HCT116 (cell line): ENCODE measurements around the gene GIGYF1. TPM values are rescaled to one million over a fixed set of nuclear protein-coding genes. Genes with fewer than 3 reads are reported as not detected.

Experiments used
- ATAC-seq: fragments of 200-7000 bp; cut with Tn5 transposase; 2 replicates; pipeline ENCODE4 v1.9.1; 2020; ENCODE audit warnings: mild to moderate bottlenecking, moderate library complexity
- BruUV-seq: library from RNA; stranded (reverse); fragments of 400-500 nt; replicated peaks from 2 replicates; lab custom pipeline; 2021; lab: Mats Ljungman, UMichigan
- CTCF ChIA-PET: fragments of 300-600 bp; sonication (Branson Sonifier 250); formaldehyde crosslinking; loops from one replicate; lab custom pipeline; 2021; ENCODE audit warnings: antibody characterized with exemption; lab: Charles Lee
- POLR2A ChIA-PET: fragments of 300-600, 350-600 bp; sonication (Branson Sonifier 250); formaldehyde crosslinking; loops from one replicate; lab custom pipeline; 2021; ENCODE audit warnings: antibody characterized with exemption; lab: Charles Lee
- RAD21 ChIA-PET, 2 experiments: fragments of 300-600 bp; sonication (Branson Sonifier 250); formaldehyde crosslinking; loops; one replicate each; lab custom pipeline; 2023; ENCODE audit warnings: low total read pairs in 2 of 2; ENCODE audit not compliant: uncharacterized antibody in 2 of 2, unreplicated experiment in 2 of 2, low non-redundant PET in 1 of 2; lab: Charles Lee
- DNase-seq: peaks from one replicate; pipeline ENCODE4 v3.0.0-alpha.2; 2010; ENCODE audit warnings: low read depth, low spot score
- H2AFZ ChIP-seq: fragments of 200-600 bp; shearing (Covaris generic), sonication (generic); 2 replicates; pipeline ENCODE4 v1.6.1; 2017; ENCODE audit warnings: low read depth, mixed run types, mixed read lengths, antibody characterized with exemption, low read length; ENCODE audit not compliant: poor library complexity, severe bottlenecking
- H3K27ac ChIP-seq: 2 replicates; pipeline ENCODE4 v1.5.1; 2012; ENCODE audit warnings: low read depth, low read length
- H3K27me3 ChIP-seq: fragments of 200-600 bp; sonication (generic); 2 replicates; pipeline ENCODE4 v1.6.1; 2016; ENCODE audit warnings: mixed run types, low read length, mixed read lengths; ENCODE audit not compliant: insufficient read depth
- H3K36me3 ChIP-seq, 2 experiments: fragments of 200-500 bp in 1 of 2; fragments of 200-600 bp in 1 of 2; sonication (Bioruptor generic) in 1 of 2; sonication (generic) in 1 of 2; 2 replicates each; pipeline versions ENCODE4 v1.5.1 to v1.6.1; 2014 to 2016; ENCODE audit warnings: low read length in 2 of 2, inconsistent platforms in 1 of 2, mixed read lengths in 1 of 2, mixed run types in 1 of 2; ENCODE audit not compliant: insufficient read depth in 2 of 2, control insufficient read depth in 1 of 2
- H3K4me1 ChIP-seq, 2 experiments: fragments of 200-600 bp in 1 of 2; sonication (generic) in 1 of 2; 2 replicates each; pipeline versions ENCODE4 v1.5.1 to v1.6.1; 2012 to 2017; ENCODE audit warnings: low read length in 2 of 2, inconsistent platforms in 1 of 2, mild to moderate bottlenecking in 1 of 2, mixed read lengths in 1 of 2, mixed run types in 1 of 2, moderate library complexity in 1 of 2; ENCODE audit not compliant: insufficient read depth in 2 of 2, control insufficient read depth in 1 of 2
- H3K4me2 ChIP-seq: fragments of 200-600 bp; sonication (generic); 2 replicates; pipeline ENCODE4 v1.6.1; 2017; ENCODE audit warnings: mixed run types, low read length, mixed read lengths
- H3K4me3 ChIP-seq, 2 experiments: fragments of 200-600 bp in 1 of 2; sonication (generic) in 1 of 2; replicated peaks in 1 of 2; 2 replicates each; pipeline ENCODE4 v1.5.1; 2011 to 2016; ENCODE audit warnings: low read length in 2 of 2, control low read depth in 1 of 2, low read depth in 1 of 2, mild to moderate bottlenecking in 1 of 2, mixed read lengths in 1 of 2, mixed run types in 1 of 2
- H3K79me2 ChIP-seq: fragments of 200-600 bp; sonication (generic); 2 replicates; pipeline ENCODE4 v1.6.1; 2017; ENCODE audit warnings: mild to moderate bottlenecking, mixed run types, low read length, moderate library complexity, mixed read lengths; ENCODE audit not compliant: insufficient read depth
- H3K9ac ChIP-seq: fragments of 200-600 bp; sonication (generic); 2 replicates; pipeline ENCODE4 v1.6.1; 2016; ENCODE audit warnings: low read length, mixed read lengths
- H3K9me2 ChIP-seq: fragments of 200-600 bp; sonication (generic), shearing (Covaris generic); 2 replicates; pipeline ENCODE4 v1.6.1; 2017; ENCODE audit warnings: mixed run types, mild to moderate bottlenecking, moderate library complexity; ENCODE audit not compliant: insufficient read depth
- H3K9me3 ChIP-seq, 2 experiments: fragments of 200-500 bp in 1 of 2; fragments of 200-600 bp in 1 of 2; sonication (Bioruptor generic) in 1 of 2; sonication (generic) in 1 of 2; 2 replicates each; pipeline ENCODE4 v1.6.1; 2014 to 2017; ENCODE audit warnings: low read length in 2 of 2, mixed read lengths in 2 of 2, inconsistent platforms in 1 of 2, low read depth in 1 of 2, mild to moderate bottlenecking in 1 of 2, mixed run types in 1 of 2, moderate library complexity in 1 of 2; ENCODE audit not compliant: control insufficient read depth in 1 of 2, insufficient read depth in 1 of 2
- H4K20me1 ChIP-seq: fragments of 200-600 bp; sonication (generic), shearing (Covaris generic); 2 replicates; pipeline ENCODE4 v1.6.1; 2017; ENCODE audit warnings: mixed run types, mild to moderate bottlenecking, moderate library complexity; ENCODE audit not compliant: insufficient read depth
- CBX3 ChIP-seq: IDR thresholded peaks from 2 replicates; pipeline ENCODE4 v1.6.1; 2012; ENCODE audit warnings: low read depth
- CEBPB ChIP-seq: IDR thresholded peaks from 2 replicates; pipeline ENCODE4 v1.6.1; 2012; ENCODE audit warnings: low read depth
- EGR1 ChIP-seq: IDR thresholded peaks from 2 replicates; pipeline ENCODE4 v1.6.1; 2012; ENCODE audit warnings: low read depth
- EZH2 ChIP-seq: fragments of 200-600 bp; sonication (generic); IDR thresholded peaks from 2 replicates; pipeline ENCODE4 v1.6.1; 2017; ENCODE audit warnings: antibody characterized with exemption, mixed run types
- EZH2phosphoT487 ChIP-seq: fragments of 200-600 bp; IDR thresholded peaks from 2 replicates; pipeline ENCODE4 v1.6.1; 2018; ENCODE audit warnings: antibody characterized with exemption, borderline replicate concordance
- FOSL1 ChIP-seq: IDR thresholded peaks from 2 replicates; pipeline ENCODE4 v1.6.1; 2012; ENCODE audit warnings: low read depth
- JUND ChIP-seq: IDR thresholded peaks from 2 replicates; pipeline ENCODE4 v1.6.1; 2012
- POLR2A ChIP-seq: IDR thresholded peaks from 2 replicates; pipeline ENCODE4 v1.7.0; 2011; ENCODE audit warnings: borderline replicate concordance; ENCODE audit not compliant: insufficient read depth, insufficient read length; ENCODE audit errors: extremely low read depth
- REST ChIP-seq: IDR thresholded peaks from 2 replicates; pipeline ENCODE4 v1.6.1; 2012; ENCODE audit warnings: low read depth
- SIN3A ChIP-seq: IDR thresholded peaks from 2 replicates; pipeline ENCODE4 v1.6.1; 2012; ENCODE audit warnings: low read depth
- SP1 ChIP-seq: IDR thresholded peaks from 2 replicates; pipeline ENCODE4 v1.6.1; 2012; ENCODE audit warnings: low read depth
- SRF ChIP-seq: IDR thresholded peaks from 2 replicates; pipeline ENCODE4 v1.6.1; 2012; ENCODE audit warnings: low read depth
- YY1 ChIP-seq: IDR thresholded peaks from 2 replicates; pipeline ENCODE4 v1.6.1; 2011; ENCODE audit warnings: low read length, low read depth, moderate library complexity, mild to moderate bottlenecking; ENCODE audit not compliant: insufficient replicate concordance; ENCODE audit errors: extremely low read depth
- intact Hi-C: fragments of 100-400 bp; cut with micrococcal nuclease; formaldehyde crosslinking; loops from 2 replicates; pipeline ENCODE4 v1.10.0; 2022
- total RNA-seq: library from RNA; stranded (reverse); gene quantifications from one replicate; pipeline ENCODE4 v1.2.1, GENCODE V29; 2021; ENCODE audit not compliant: unreplicated experiment
- TF ChIP-seq, protein P1 (sequence below): IDR thresholded peaks from 2 replicates; pipeline ENCODE4 v1.6.1; 2012
- TF ChIP-seq, protein P2 (sequence below): IDR thresholded peaks from 2 replicates; pipeline ENCODE4 v1.6.1; 2011; ENCODE audit warnings: mild to moderate bottlenecking, low read length, moderate library complexity; ENCODE audit not compliant: insufficient replicate concordance; ENCODE audit errors: extremely low read depth

The GIGYF1 gene
- total RNA-seq, 1 experiment from 2014 or later: 59.7 TPM

- RAD21 ChIA-PET: no interaction called here
- Histone ChIP-seq H4K20me1 (no peaks in the 10 kb centered on the region), H3K79me2 (peaks cover 3% of the 10 kb centered on the region), H3K27me3 (no peaks in the 10 kb centered on the region), H3K27ac (no peak overlapping the region), H3K9ac (no peak overlapping the region), H3K4me2 (no peak overlapping the region), H3K4me1 (peaks cover 0 to 5% of the 10 kb centered on the region in 2 experiments; a peak in 1 of 4 replicates), H2AFZ (no peak overlapping the region), H3K9me3 (no peaks in the 10 kb centered on the region), H3K36me3 (peaks cover 24 to 29% of the 10 kb centered on the region in 2 experiments; a peak in 3 of 4 replicates), H3K9me2 (no peaks in the 10 kb centered on the region), H3K4me3 (no peak overlapping the region)
- POLR2A ChIA-PET: no interaction called here
- CTCF ChIA-PET: interaction anchor here (1.3 kb wide), 1 partner anchor 48 kb away, joined by 3 read pairs; no protein-coding TSS in a partner anchor
- TF ChIP-seq SP1 (no peak), POLR2A (no peak), YY1 (no peak), SIN3A (no peak), EZH2phosphoT487 (no peak), CBX3 (no peak), REST (no peak), CEBPB (no peak), SRF (no peak), EGR1 (no peak), EZH2 (no peak), JUND (no peak), FOSL1 (no peak)
- TF ChIP-seq, protein P1, sequence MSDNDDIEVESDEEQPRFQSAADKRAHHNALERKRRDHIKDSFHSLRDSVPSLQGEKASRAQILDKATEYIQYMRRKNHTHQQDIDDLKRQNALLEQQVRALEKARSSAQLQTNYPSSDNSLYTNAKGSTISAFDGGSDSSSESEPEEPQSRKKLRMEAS: no peak
- TF ChIP-seq, protein P2, sequence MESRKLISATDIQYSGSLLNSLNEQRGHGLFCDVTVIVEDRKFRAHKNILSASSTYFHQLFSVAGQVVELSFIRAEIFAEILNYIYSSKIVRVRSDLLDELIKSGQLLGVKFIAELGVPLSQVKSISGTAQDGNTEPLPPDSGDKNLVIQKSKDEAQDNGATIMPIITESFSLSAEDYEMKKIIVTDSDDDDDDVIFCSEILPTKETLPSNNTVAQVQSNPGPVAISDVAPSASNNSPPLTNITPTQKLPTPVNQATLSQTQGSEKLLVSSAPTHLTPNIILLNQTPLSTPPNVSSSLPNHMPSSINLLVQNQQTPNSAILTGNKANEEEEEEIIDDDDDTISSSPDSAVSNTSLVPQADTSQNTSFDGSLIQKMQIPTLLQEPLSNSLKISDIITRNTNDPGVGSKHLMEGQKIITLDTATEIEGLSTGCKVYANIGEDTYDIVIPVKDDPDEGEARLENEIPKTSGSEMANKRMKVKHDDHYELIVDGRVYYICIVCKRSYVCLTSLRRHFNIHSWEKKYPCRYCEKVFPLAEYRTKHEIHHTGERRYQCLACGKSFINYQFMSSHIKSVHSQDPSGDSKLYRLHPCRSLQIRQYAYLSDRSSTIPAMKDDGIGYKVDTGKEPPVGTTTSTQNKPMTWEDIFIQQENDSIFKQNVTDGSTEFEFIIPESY: no peak
- DNase-seq (no peak), ATAC-seq (no peak)
- no TSS peak for BruUV-seq
- intact Hi-C loops: no loop called here
Measured at GRCh38 chr7:100681491-100682227, 12.4 kb downstream of the GIGYF1 start.
